ENCODE results near the gene KCNJ4. TPM values are rescaled to one million over a fixed set of nuclear protein-coding genes. Genes with fewer than 3 reads are reported as not detected.

KCNJ4 gene
- total RNA-seq, 4 donors from 2014 or later = not detected

DNA sequence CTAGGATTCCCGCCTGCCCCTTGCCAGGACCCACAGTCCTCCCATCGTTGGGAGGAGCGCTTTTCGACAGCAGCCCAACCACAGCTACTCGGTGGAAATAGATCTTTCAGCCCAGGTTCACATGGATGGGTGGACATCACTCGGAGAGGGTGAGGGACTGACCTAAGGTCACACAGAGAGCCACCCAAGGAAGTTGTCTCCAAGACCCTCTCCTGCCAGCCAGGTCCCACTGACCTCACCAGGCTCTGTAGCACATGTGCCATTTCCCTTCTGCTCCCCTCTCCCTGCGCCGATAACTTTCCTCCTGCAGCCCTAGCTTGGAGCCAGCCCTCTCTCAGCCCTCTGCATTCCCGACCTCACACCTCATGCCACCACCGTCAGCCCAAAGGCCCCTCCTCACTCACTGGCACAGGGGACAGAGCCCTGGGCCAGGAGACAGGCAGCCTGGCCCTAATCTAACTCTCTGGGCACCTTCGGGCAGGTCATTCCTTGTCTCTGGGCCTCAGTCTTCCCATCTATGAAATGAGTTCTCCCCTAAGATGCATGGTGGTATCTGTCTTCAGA lies 4.7 kb downstream of the KCNJ4 start:
- TF ChIP-seq, protein P1, sequence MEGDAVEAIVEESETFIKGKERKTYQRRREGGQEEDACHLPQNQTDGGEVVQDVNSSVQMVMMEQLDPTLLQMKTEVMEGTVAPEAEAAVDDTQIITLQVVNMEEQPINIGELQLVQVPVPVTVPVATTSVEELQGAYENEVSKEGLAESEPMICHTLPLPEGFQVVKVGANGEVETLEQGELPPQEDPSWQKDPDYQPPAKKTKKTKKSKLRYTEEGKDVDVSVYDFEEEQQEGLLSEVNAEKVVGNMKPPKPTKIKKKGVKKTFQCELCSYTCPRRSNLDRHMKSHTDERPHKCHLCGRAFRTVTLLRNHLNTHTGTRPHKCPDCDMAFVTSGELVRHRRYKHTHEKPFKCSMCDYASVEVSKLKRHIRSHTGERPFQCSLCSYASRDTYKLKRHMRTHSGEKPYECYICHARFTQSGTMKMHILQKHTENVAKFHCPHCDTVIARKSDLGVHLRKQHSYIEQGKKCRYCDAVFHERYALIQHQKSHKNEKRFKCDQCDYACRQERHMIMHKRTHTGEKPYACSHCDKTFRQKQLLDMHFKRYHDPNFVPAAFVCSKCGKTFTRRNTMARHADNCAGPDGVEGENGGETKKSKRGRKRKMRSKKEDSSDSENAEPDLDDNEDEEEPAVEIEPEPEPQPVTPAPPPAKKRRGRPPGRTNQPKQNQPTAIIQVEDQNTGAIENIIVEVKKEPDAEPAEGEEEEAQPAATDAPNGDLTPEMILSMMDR (IDR thresholded peaks at IDR 0.05; ENCODE audit: low read depth) = no peak

DNA sequence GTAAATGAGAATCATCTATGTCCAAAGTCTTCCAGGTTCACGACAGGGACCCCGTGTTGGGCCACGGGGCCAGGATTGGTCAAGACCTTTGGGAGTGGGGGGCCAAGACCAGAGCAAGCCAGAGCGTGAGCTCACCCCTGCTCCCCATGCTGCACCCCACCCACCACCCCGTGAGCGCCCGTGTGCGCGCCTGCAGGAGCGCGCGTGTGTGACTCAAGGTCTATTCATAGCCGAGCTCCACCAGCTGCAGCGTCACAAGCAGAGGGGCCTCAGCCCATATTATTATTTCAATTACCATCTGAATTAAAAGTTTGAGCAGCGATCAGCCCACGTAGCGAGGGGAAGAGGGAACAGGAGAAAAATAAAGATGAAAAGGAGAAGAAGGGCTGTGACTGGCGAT lies 5.2 kb downstream of the KCNJ4 start:
- TF ChIP-seq, protein P1 (IDR thresholded peaks at IDR 0.05; ENCODE audit: low read depth) = no peak

DNA sequence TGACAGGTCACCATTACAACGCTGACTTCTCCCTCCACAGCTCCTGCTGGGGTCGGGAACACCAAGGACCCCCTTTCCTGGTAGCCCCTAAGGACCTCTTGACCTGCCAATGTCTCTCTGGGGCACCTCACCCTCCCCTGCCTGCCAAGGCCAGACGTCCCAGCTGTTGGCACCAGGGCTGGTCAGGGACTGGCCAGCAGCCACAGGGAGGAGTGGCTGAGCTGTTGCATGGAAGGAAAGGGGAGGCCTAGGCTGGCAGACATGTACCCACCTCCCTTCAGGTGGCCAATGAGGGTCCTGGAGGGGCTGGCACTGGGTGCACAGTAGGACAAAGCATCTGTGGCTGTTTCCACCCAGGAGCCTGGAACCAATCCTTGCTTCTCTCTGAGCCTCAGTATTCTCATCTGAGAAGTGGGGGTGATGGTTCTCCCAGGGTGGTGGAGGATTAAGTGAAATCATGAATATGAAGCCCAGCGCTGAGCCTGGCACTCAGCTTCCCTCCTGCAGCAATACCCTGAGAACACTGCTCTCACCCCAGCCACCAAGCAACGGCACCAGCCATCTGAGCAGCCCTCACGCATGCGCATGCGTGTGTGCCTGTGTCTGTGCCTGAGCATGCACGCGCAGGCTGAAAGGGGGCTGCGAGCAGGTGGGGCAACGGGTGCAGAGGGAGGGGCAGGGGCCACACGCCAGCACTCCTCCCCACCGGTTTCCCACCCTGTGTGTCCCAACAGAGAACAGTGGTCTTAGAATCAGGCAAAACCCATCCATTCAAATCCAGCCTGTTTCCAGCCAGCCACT lies 5.9 kb downstream of the KCNJ4 start:
- TF ChIP-seq, protein P1 (IDR thresholded peaks at IDR 0.05; ENCODE audit: low read depth) = no peak

DNA sequence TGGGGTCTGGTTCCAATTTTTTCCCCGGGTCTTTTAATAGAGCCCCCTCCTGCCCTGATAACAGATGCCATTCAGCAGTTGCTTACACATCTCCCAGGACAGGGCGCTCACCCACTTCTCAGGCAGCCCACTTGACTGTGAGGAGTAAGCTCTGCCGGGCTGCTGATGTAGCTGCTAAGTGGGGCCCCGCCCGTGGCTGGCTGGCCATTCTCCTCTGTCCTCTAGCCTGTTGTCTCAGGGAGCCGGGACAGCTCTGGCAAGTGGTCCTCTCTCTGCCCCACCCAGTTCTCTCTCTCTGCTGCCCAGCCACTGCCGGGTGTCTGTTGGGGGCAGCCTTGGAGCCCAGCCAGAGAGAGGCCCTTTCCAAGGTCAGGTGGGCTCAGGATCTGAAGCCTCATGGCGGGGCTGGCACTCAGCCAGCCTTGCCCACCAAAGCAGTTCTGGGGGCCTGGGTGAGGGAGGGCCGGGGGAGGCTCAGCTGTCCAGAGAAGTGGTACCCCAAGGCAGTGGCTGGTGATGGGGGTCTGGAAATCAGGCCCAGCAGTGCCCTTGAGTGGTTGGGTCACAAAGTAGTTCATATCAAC lies 8.9 kb downstream of the KCNJ4 start:
- TF ChIP-seq, protein P1 (IDR thresholded peaks at IDR 0.05; ENCODE audit: low read depth) = no peak

DNA sequence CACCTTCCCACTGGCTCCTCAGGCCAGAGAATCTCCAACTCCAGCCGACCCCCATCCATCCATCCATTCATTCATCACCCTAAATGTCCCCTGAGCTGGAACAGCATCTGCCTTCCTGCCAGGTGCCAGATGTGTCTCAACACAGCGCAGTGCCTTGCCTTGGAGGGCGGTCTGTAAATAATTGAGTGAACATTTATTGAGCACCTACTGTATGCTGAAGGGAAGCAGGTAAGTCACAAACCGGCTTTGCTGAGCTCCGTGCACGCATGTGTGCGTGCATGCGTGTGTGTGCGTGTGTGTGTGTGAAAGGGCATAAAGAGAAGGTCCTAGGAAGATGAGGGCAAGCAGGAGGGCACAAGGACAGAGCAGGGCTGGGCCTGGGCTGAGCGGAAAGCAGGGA lies 10.2 kb downstream of the KCNJ4 start:
- TF ChIP-seq, protein P1 (IDR thresholded peaks at IDR 0.05; ENCODE audit: low read depth) = no peak

DNA sequence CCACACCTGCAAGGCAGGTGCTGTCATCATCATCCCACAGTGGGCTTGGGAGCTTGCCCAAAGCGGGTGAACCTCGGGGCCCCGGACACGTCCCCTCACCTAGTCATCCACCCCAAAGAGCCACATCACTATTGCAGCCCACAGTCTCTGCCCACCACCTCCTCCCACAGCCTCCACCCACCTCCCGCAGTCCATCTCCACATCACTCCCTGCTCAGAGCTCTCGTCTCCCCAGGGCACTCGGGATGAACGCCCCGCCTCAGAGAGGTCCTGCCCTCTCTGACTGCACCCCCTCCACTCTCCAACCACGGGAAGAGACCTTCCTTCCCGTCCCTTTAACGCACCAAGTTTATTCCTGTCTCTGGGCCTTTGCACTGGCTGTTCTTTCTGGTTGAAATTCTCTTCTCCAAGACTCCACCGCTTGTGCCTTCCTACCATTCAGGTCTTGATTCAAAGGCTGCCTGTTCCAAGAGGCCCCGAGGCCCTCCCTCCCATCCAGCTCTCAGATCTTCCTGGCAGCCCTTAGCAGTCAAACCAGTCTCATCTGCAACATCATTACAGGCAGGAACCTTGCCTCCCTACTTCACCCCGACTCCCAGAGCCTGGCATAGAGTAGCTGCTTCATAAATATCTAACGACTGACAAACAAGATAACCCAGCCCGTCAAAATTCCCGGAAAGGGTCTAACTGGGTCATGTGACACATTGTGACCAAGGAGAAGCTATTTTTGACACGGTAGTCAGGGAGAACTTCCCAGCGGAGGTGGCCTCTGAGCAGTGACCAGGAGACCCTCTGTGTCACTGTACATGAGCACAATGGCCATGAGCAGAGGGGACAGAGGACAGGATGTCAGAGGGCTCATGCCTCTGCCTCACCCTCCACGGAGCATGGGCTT lies 11.1 kb downstream of the KCNJ4 start:
- TF ChIP-seq, protein P1 (IDR thresholded peaks at IDR 0.05; ENCODE audit: low read depth) = no peak
